Psoas muscle (tissue), 8 donors: ENCODE data around the gene RNF183. TPM values are rescaled to one million over a fixed set of nuclear protein-coding genes. Genes with fewer than 3 reads are reported as not detected.

Experiments
- ATAC-seq, 4 donors: fragments of 200-7000 bp; cut with Tn5 transposase; one replicate each; pipeline ENCODE4 v1.9.1; 2020; ENCODE audit warnings: moderate library complexity in 3 of 4, mild to moderate bottlenecking in 2 of 4
- DNase-seq, 2 donors: peaks; one replicate each; pipeline ENCODE4 v3.0.0-alpha.2; 2020
- H3K27ac ChIP-seq: fragments of 200-600 bp; one replicate; pipeline ENCODE4 v1.8.0; 2022
- H3K27me3 ChIP-seq, 3 donors: fragments of 200-600 bp in 1 of 3; one replicate each; pipeline versions ENCODE4 v1.6.1 to v1.8.0; 2013 to 2022; ENCODE audit warnings: low read length in 2 of 3, mild to moderate bottlenecking in 2 of 3, moderate library complexity in 1 of 3; ENCODE audit not compliant: insufficient read depth in 3 of 3
- H3K36me3 ChIP-seq, 2 donors: fragments of 200-600 bp in 1 of 2; one replicate each; pipeline versions ENCODE4 v1.6.1 to v1.8.0; 2013 to 2022; ENCODE audit warnings: low read depth in 1 of 2, mild to moderate bottlenecking in 1 of 2, moderate library complexity in 1 of 2; ENCODE audit not compliant: insufficient read depth in 1 of 2
- H3K4me1 ChIP-seq: fragments of 200-600 bp; one replicate; pipeline ENCODE4 v1.8.0; 2022
- H3K4me3 ChIP-seq: fragments of 200-600 bp; one replicate; pipeline ENCODE4 v1.8.0; 2022; ENCODE audit warnings: mild to moderate bottlenecking
- H3K9me3 ChIP-seq: fragments of 200-600 bp; one replicate; pipeline ENCODE4 v1.8.0; 2022
- WGBS, 3 donors: extraction: QIAGEN DNeasy Blood & Tissue Kit; methylation state at CpG; one replicate each; pipeline versions ENCODE4 v1.1.6 to v1.1.7; 2013; 5-methylcytosine and 5-hydroxymethylcytosine counted together
- intact Hi-C, 2 donors: fragments of 100-400 bp; cut with DNase I; formaldehyde crosslinking; loops; one replicate each; pipeline versions ENCODE4 v1.11.0 to v1.14.2; 2022
- polyA plus RNA-seq, 3 donors: library from polyadenylated mRNA; stranded (reverse); fragments of 200-250 nt; gene quantifications; one replicate each; pipeline ENCODE4 v1.2.3, GENCODE V29; 2013
- total RNA-seq, 4 donors: library from RNA; stranded (reverse); fragmentation: NEBNext Ultra II Directional in 2 of 4; extraction: Animal tissue kit (Norgen Biotek cat#: 25700) in 2 of 4; gene quantifications; one replicate each; pipeline versions ENCODE4 v1.2.1 to v1.2.4, GENCODE V29; 2021 to 2023
- TF ChIP-seq, protein P1 (sequence below): fragments of 200-600 bp; IDR thresholded peaks from one replicate; pipeline ENCODE4 v1.8.0; 2022; ENCODE audit warnings: antibody characterized with exemption
- donor health status: healthy with polysubstance abuse.
- donor health status: DM: no; HTN: no; CAD: no; lungs with moderate emphysema.
- donor health status: Bipolar disorder and iron deficiency.
- donor health status: healthy.
- donor health status: DM: yes; HTN: yes; CAD: no.
- donor health status: DM: no; HTN: no; CAD: no.
- donor health status: DM: no; HTN: no; CAD: no.
- donor health status: DM: yes; HTN: yes; CAD: no.

RNF183 gene
- total and polyA plus RNA-seq, 7 donors, result 0.05 TPM; not detected in 6

DNA sequence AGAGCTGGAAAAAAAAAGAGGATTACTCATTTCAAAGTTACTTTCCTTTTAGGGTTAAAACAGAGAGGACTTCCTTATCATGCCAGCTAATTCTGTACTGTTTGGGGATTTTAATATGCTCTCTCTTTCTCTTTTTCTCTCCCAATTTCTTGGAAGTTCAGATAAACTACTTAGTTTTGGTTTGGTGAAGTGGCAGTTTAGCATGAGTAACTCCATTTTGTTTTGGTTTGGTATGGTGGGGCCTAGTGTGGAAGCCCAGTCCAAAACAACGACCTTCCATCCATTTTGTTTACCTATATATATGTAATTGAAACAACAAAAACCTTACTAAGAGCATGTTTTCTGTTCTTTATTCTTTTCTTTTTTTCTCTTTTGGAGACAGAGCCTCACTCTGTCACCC lies 42.5 kb upstream of the RNF183 start:
- intact Hi-C loops, result no loop called here
- ATAC-seq, result no peak

DNA sequence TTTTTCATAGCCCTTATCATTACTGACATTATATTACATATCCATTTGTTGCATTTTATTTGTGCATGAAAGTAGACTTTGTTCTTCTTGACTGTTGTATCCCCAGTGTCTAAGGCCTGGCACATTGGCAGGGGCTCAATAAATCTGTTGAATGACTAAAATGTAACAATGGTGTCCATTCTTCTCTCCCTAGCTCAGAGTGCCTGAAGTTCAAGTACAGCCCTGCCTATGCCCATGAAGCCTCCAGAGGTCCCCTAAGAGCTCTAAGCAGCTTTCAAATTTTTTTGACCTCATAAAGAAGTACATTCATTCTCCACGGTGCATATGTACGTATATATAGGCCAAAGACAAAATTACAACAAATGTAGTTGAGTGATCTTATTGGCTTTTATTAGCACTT lies 42.0 kb upstream of the RNF183 start:
- no peak for ATAC-seq
- TF ChIP-seq, protein P1, sequence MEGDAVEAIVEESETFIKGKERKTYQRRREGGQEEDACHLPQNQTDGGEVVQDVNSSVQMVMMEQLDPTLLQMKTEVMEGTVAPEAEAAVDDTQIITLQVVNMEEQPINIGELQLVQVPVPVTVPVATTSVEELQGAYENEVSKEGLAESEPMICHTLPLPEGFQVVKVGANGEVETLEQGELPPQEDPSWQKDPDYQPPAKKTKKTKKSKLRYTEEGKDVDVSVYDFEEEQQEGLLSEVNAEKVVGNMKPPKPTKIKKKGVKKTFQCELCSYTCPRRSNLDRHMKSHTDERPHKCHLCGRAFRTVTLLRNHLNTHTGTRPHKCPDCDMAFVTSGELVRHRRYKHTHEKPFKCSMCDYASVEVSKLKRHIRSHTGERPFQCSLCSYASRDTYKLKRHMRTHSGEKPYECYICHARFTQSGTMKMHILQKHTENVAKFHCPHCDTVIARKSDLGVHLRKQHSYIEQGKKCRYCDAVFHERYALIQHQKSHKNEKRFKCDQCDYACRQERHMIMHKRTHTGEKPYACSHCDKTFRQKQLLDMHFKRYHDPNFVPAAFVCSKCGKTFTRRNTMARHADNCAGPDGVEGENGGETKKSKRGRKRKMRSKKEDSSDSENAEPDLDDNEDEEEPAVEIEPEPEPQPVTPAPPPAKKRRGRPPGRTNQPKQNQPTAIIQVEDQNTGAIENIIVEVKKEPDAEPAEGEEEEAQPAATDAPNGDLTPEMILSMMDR, result no peak
- H3K4me3 ChIP-seq, result no peak overlapping the region
- 60 to 75% (median 65%) methylated on average over 2 of the region's 2 CpGs for WGBS, 3 donors
- peaks cover 0 to 15% (median 2%) of the 10 kb centered on the region in 3 donors for H3K27me3 ChIP-seq
- intact Hi-C loops, result no loop called here
- DNase-seq, result no peak
- H3K27ac ChIP-seq, result no peak overlapping the region
- H3K36me3 ChIP-seq, result no peaks in the 10 kb centered on the region
- peaks cover 3% of the 10 kb centered on the region for H3K4me1 ChIP-seq
- no peaks in the 10 kb centered on the region for H3K9me3 ChIP-seq

More for the DNA sequence above, 42.5 kb upstream of the RNF183 start:
- H3K9me3 ChIP-seq, result no peaks in the 10 kb centered on the region
- TF ChIP-seq, protein P1, result no peak
- H3K4me3 ChIP-seq, result no peak overlapping the region
- 0 to 50% (median 42%) methylated on average over 1 of the region's 1 CpG for WGBS, 3 donors
- peaks cover 3% of the 10 kb centered on the region for H3K4me1 ChIP-seq
- DNase-seq, result no peak
- H3K27ac ChIP-seq, result no peak overlapping the region
- no peaks in the 10 kb centered on the region for H3K36me3 ChIP-seq
- peaks cover 0 to 20% (median 2%) of the 10 kb centered on the region in 3 donors for H3K27me3 ChIP-seq

DNA sequence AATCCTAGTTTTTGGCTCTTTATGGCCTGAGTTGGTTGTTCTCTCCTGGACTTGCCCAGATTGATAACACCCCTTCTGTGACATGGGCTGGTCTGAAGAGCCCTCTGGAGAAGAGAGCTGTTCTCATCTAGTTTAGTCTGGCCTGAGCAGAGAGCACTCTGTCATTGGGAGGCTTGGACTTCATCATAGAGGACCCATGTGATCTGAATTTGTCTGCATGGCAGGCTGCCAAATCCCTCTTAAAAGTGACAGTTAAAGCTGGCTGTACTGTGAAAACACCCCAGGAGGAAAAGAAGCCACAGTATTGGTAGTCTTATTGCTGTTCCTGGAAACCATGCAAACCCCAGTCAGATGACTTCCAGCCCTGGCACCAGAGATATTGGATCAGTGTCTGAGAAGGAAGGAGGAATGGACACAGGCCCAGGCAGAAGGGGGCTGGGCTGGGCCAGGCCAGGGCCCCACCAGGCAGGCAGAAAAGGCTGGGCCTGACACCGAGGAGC lies 40.6 kb upstream of the RNF183 start:
- TF ChIP-seq, protein P1, result no peak
- intact Hi-C loops, result loop anchor here (5.0 kb wide), 3 partner anchors 59 to 71 kb away; partner anchors contain the start of genes ALAD (in 1 of the 2), CDC26 (in 1 of the 2) and PRPF4 (in 1 of the 2)
- 19 to 29% (median 26%) methylated on average over 1 of the region's 1 CpG for WGBS, 3 donors

DNA sequence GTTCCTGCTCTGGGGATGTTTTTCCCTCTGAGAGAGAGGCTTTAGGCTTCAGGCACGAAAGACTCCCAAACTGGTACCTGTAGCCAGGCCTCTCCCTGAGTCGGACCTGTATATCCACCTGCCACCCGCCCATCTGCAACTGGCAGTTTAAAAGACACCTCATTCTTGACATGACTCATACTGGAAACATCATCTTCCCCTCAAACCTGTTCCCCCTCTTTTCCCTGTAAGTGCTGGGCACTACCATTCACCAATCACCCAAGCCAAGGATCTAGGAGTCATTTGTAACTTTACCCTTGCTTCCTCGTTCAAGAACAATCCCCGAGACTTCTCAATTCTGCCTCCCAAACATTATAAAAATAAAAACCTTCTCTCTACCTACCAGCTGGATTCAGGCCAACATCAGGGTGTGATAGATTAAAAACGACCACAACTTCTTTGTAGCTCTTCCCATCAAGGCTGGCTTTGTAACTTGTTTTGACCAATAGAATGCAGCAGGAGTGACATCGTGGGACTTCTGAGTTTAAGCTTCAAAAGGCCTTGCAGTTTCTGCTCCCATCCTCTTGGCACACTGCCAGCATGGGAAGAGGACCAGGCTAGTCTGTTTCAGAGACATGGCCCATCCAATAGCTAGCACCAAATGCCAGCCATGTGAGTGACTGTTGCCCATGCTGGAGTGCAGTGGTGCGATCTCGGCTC lies 38.7 kb upstream of the RNF183 start:
- Histone ChIP-seq H3K4me3 (no peak overlapping the region), H3K4me1 (peaks cover 3% of the 10 kb centered on the region), H3K9me3 (no peaks in the 10 kb centered on the region), H3K27me3 (no peaks in the 10 kb centered on the region), H3K27ac (no peak overlapping the region), H3K36me3 (no peaks in the 10 kb centered on the region)
- intact Hi-C loops, result loop anchor here (5.0 kb wide), 3 partner anchors 60 to 70 kb away; partner anchors contain the start of genes ALAD (in 1 of the 2), CDC26 (in 1 of the 2) and PRPF4 (in 1 of the 2)
- WGBS, 3 donors, result 68 to 74% (median 72%) methylated on average over 9 of the region's 9 CpGs
- TF ChIP-seq, protein P1, result no peak
- DNase-seq (no peak), ATAC-seq (no peak)

More for the DNA sequence above, 40.6 kb upstream of the RNF183 start:
- H3K9me3 ChIP-seq, result no peaks in the 10 kb centered on the region
- H3K4me3 ChIP-seq, result no peak overlapping the region
- DNase-seq (peak; percentile 27 to 73), ATAC-seq (peak; percentile 23 to 62 (median 46))
- peaks cover 0 to under 1% (median 0%) of the 10 kb centered on the region in 3 donors for H3K27me3 ChIP-seq
- peaks cover 3% of the 10 kb centered on the region for H3K4me1 ChIP-seq
- H3K27ac ChIP-seq, result no peak overlapping the region
- H3K36me3 ChIP-seq, result no peaks in the 10 kb centered on the region
